Peyer's patch (tissue), 4 donors: Measurements from ENCODE around the gene SRPRB. TPM values are rescaled to one million over a fixed set of nuclear protein-coding genes. Genes with fewer than 3 reads are reported as not detected.

Experiments used
- DNase-seq, 3 donors: peaks; one replicate each; pipeline ENCODE4 v3.0.0-alpha.2; 2017 to 2019
- H3K27ac ChIP-seq, 4 donors: fragments of 200-600 bp; sonication (generic); one replicate each; pipeline ENCODE4 v1.5.1; 2016 to 2019
- H3K27me3 ChIP-seq, 2 donors: fragments of 200-600 bp; sonication (generic); one replicate each; pipeline ENCODE4 v1.5.1; 2019
- H3K36me3 ChIP-seq, 3 donors: fragments of 200-600 bp; sonication (generic); one replicate each; pipeline ENCODE4 v1.5.1; 2016 to 2019
- H3K4me1 ChIP-seq, 4 donors: fragments of 200-600 bp; sonication (generic); one replicate each; pipeline ENCODE4 v1.5.1; 2016 to 2019
- H3K4me3 ChIP-seq, 4 donors: fragments of 200-600 bp; sonication (generic); 1 replicate in 3 of 4; 2 replicates in 1 of 4; pipeline ENCODE4 v1.5.1; 2016 to 2019; ENCODE audit warnings: mild to moderate bottlenecking in 1 of 4
- H3K9me3 ChIP-seq, 4 donors: fragments of 200-600 bp; sonication (generic); one replicate each; pipeline ENCODE4 v1.5.1; 2016 to 2019; ENCODE audit warnings: mild to moderate bottlenecking in 1 of 4
- POLR2A ChIP-seq, 2 donors: fragments of 450-650 bp; IDR thresholded peaks; one replicate each; pipeline ENCODE4 v1.5.1; 2017; ENCODE audit warnings: antibody characterized with exemption in 2 of 2, mild to moderate bottlenecking in 2 of 2, moderate library complexity in 2 of 2
- total RNA-seq, 4 donors: library from RNA; depleted of rRNA; stranded (reverse); fragments of >200 nt; gene quantifications; one replicate each; pipeline ENCODE4 v1.1.0, GENCODE V29; 2016
- TF ChIP-seq, protein P1 (sequence below), 6 experiments: fragments of 450-650 bp in 4 of 6; fragments of 200-600 bp in 2 of 6; sonication (generic) in 1 of 6; IDR thresholded peaks; one replicate each; pipeline ENCODE4 v1.5.1; 2017 to 2019; ENCODE audit warnings: antibody characterized with exemption in 6 of 6, mild to moderate bottlenecking in 3 of 6, moderate library complexity in 1 of 6

SRPRB gene
- total RNA-seq, 4 donors from 2014 or later, result 5.0 to 15.6 (median 10.1) TPM

DNA sequence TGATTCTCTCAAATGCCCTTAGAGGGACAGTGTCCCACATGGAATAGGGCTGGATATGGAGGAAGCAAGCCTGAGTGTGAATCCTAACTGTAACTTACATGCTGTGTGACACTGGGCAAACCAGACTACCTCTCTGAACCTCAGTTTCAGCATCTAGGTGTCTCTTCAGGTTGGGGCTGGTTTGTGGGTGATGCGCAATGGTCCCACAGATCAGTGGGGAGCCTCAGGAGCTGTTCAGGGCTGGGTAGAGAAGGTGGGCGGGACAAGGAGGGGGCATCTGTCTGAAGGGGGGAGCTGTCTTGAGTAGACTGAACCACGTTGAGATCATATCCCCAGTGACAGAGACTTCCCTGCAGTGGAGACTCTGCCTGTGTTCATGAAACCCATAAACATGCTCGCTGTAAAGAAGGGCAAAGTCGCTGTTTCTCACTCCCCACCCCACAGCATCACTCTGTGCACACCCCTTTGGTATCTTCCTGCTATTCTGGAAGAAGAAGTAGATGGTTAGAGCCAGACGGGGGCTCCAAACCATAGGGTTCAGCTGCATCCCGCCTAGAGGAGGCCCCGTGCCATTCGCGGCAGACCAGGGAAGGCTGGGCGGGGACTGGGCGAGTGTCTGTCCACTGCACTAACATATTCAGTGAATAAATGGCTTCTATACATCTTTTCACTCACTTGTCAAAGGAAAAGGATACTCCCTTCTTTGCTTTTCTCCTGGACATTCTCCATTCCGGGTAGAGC is 28.4 kb downstream of the SRPRB start:
- no peaks in the 10 kb centered on the region for H3K36me3 ChIP-seq
- H3K4me3 ChIP-seq, result no peak overlapping the region
- no peaks in the 10 kb centered on the region for H3K4me1 ChIP-seq
- H3K9me3 ChIP-seq, result no peaks in the 10 kb centered on the region
- H3K27ac ChIP-seq, result no peak overlapping the region
- no peaks in the 10 kb centered on the region for H3K27me3 ChIP-seq
- TF ChIP-seq, protein P1, sequence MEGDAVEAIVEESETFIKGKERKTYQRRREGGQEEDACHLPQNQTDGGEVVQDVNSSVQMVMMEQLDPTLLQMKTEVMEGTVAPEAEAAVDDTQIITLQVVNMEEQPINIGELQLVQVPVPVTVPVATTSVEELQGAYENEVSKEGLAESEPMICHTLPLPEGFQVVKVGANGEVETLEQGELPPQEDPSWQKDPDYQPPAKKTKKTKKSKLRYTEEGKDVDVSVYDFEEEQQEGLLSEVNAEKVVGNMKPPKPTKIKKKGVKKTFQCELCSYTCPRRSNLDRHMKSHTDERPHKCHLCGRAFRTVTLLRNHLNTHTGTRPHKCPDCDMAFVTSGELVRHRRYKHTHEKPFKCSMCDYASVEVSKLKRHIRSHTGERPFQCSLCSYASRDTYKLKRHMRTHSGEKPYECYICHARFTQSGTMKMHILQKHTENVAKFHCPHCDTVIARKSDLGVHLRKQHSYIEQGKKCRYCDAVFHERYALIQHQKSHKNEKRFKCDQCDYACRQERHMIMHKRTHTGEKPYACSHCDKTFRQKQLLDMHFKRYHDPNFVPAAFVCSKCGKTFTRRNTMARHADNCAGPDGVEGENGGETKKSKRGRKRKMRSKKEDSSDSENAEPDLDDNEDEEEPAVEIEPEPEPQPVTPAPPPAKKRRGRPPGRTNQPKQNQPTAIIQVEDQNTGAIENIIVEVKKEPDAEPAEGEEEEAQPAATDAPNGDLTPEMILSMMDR (IDR thresholded peaks at IDR 0.05), result no peak
- TF ChIP-seq POLR2A (IDR thresholded peaks at IDR 0.05), result no peak
- no peak for DNase-seq

DNA sequence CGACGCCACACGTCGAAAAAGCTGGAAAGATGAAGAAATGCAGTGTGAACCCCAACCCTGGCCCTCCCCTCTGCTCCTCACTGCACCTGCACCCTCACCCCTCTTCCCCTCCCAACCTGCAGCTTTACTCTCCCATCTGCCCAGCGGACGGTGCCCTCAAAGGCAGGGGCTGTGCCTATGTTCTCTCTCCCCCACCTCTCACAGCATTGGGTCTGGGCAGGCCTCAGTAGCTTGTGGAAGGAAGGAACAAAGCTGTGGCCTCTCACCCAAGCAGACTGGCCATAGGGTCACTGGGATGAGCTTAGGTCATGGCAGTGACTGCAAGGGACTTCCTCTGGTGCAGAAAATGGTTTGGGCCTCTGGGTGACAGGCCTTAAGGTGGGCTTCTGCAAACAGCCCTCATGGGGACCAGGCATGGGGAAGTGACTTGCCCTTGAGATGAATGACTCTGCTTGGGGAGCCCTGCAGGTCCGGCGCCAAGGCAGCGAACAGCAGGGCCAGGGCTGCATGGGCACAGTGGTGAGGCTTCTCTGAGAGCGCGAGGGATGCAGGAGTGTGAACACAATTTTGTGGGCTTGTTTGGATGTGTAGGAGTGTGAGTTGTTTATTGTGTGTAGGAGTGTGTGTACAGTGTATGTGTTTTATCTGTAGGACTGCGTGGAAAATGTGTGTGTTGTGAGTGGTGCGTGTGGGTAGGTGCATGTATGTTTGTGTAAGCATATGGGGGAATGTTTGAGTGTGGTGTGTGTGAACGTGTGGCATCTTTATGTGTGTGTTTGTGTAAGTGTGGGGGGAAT is 29.2 kb downstream of the SRPRB start:
- no peaks in the 10 kb centered on the region for H3K27me3 ChIP-seq
- no peaks in the 10 kb centered on the region for H3K4me1 ChIP-seq
- H3K27ac ChIP-seq, result no peak overlapping the region
- TF ChIP-seq, protein P1 (IDR thresholded peaks at IDR 0.05), result no peak
- TF ChIP-seq POLR2A (IDR thresholded peaks at IDR 0.05), result no peak
- no peaks in the 10 kb centered on the region for H3K9me3 ChIP-seq
- H3K4me3 ChIP-seq, result no peak overlapping the region
- DNase-seq, result no peak
- H3K36me3 ChIP-seq, result no peaks in the 10 kb centered on the region

DNA sequence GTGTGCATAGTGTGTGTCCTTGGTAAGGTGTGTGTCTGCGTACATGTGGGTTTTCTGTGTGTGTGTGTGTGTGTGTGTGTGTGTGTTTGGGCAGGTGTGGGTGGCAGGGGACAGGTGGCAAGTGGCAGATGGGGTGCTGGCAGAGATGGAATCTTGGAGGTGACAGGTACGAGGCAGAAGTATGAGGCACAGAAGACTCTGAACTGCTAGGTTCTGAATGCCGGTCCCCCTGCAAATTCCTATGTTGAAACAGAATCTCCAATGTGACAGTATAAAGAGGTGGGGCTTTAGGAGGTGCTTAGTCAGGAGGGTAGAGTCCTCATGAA is 29.8 kb downstream of the SRPRB start:
- no peak overlapping the region for H3K27ac ChIP-seq
- H3K4me1 ChIP-seq, result no peaks in the 10 kb centered on the region
- H3K36me3 ChIP-seq, result no peaks in the 10 kb centered on the region
- TF ChIP-seq, protein P1 (IDR thresholded peaks at IDR 0.05), result no peak
- TF ChIP-seq POLR2A (IDR thresholded peaks at IDR 0.05), result no peak
- H3K4me3 ChIP-seq, result no peak overlapping the region
- no peaks in the 10 kb centered on the region for H3K9me3 ChIP-seq
- no peaks in the 10 kb centered on the region for H3K27me3 ChIP-seq
- no peak for DNase-seq

DNA sequence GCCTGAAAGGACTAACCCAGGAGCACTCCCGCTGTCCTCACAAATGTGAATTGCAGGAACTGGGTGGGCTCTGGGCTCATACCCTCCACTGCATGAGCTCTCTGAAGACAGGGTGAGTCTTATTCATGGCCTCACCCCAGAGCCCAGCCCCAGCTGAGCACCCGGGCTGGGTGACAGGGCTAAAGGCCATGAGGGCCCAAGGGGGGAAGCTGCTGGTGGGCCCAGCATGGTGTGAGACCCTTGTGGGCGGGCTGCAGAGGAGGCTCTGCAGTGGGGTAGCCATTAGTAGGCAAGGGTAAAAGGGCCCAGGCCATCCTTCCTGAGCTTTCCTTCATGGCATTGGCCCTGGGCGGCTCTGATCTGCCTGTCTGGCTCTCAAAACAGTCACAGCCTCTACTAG is 30.3 kb downstream of the SRPRB start:
- H3K4me3 ChIP-seq, result no peak overlapping the region
- H3K27me3 ChIP-seq, result no peaks in the 10 kb centered on the region
- no peak overlapping the region for H3K27ac ChIP-seq
- no peaks in the 10 kb centered on the region for H3K4me1 ChIP-seq
- TF ChIP-seq POLR2A (IDR thresholded peaks at IDR 0.05), result no peak
- TF ChIP-seq, protein P1 (IDR thresholded peaks at IDR 0.05), result no peak
- H3K36me3 ChIP-seq, result no peaks in the 10 kb centered on the region
- no peaks in the 10 kb centered on the region for H3K9me3 ChIP-seq
- DNase-seq, result no peak

DNA sequence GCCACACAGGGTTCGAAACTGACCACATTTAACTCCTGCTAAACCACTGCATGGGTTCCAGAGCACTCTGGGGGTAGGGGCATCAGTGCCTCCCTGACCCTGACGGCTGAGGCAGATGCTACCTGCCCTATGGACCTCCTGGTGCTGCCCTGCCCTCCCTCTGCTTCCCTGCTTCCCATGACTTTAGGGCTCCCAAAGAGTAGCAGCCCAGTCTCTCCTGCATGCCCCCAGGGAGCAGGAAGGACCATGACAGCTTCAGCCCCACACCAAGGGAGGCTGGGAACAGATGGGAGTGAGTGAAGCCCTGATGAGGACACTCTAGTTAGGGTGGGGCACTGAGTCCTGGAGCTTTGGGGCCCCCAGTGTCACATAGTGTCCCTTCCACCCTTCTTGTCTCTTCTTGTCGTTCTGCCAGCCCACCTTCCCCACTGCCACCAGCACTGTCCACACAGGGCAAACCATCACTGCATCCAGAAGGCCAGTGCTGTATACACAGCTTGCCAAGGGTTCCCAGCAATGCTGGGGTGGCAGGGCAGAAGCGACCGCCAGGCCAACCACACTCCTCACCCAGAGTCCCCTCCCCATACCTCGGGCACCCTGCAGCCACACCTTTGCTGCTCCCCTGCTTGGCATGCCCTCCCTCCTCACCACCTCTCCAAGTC is 31.0 kb downstream of the SRPRB start:
- H3K4me1 ChIP-seq, result no peaks in the 10 kb centered on the region
- no peak for DNase-seq
- no peaks in the 10 kb centered on the region for H3K27me3 ChIP-seq
- no peaks in the 10 kb centered on the region for H3K36me3 ChIP-seq
- no peak overlapping the region for H3K4me3 ChIP-seq
- no peaks in the 10 kb centered on the region for H3K9me3 ChIP-seq
- TF ChIP-seq POLR2A (IDR thresholded peaks at IDR 0.05), result no peak
- TF ChIP-seq, protein P1 (IDR thresholded peaks at IDR 0.05), result no peak
- no peak overlapping the region for H3K27ac ChIP-seq
